BLaER1 treated with 17β-estradiol and CSF1 and Interleukin-3, amounts not matched to agents 10 nM and 100 nM (cell line): ENCODE measurements around the gene GZMA.

Experiments
- H3K27ac ChIP-seq, 11 experiments: shearing (Covaris generic); formaldehyde crosslinking; 2 replicates each; pipeline ENCODE4 v1.8.1; 2022
- H3K27me3 ChIP-seq, 11 experiments: shearing (Covaris generic); formaldehyde crosslinking; 2 replicates each; pipeline ENCODE4 v1.8.1; 2022
- H3K36me3 ChIP-seq, 11 experiments: shearing (Covaris generic); formaldehyde crosslinking; 2 replicates each; pipeline ENCODE4 v1.8.1; 2022
- H3K4me1 ChIP-seq, 10 experiments: shearing (Covaris generic); formaldehyde crosslinking; 2 replicates each; pipeline ENCODE4 v1.8.1; 2022
- H3K4me2 ChIP-seq, 11 experiments: shearing (Covaris generic); formaldehyde crosslinking; 2 replicates each; pipeline ENCODE4 v1.8.1; 2022
- H3K4me3 ChIP-seq, 10 experiments: shearing (Covaris generic); formaldehyde crosslinking; 2 replicates each; pipeline ENCODE4 v1.8.1; 2022
- H3K9ac ChIP-seq, 11 experiments: shearing (Covaris generic); formaldehyde crosslinking; 2 replicates each; pipeline ENCODE4 v1.8.1; 2022
- H3K9me3 ChIP-seq, 11 experiments: shearing (Covaris generic); formaldehyde crosslinking; replicated peaks in 1 of 11; 2 replicates each; pipeline ENCODE4 v1.8.1; 2022
- H4K20me1 ChIP-seq, 11 experiments: shearing (Covaris generic); formaldehyde crosslinking; 2 replicates each; pipeline ENCODE4 v1.8.1; 2022
- Cebpa-rat ChIP-seq, 11 experiments: shearing (Covaris generic); IDR thresholded peaks; 2 replicates each; pipeline ENCODE4 v1.8.1; 2022

The GZMA gene

DNA sequence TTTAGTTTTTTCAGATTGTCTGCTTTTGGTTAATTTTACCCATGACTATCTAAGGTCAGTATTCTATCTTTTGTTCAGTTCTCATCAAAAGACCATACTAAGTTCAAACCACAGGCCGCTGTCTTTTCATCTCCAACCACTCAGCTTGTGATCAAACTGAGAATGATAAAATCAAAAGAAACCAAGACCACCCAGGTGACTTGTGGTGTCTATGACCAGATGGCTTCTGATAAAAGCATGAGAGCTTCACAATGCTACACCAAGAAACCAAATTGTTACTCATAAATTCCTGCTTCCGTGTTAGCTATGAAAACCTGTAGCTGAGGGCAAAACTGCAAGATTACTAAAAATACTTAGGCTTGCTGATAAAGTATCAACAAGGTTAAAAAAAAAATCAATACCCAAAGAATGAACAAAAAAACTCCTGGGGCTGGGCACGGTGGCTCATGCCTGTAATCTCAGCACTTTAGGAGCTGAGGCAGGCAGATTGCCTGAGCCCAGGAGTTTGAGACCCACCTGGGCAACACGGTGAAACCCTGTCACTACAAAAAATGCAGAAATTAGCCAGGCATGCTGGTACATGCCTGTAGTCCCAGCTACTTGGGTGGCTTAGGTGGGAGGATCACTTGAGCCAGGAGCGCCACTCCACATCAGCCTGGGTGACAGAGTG, 31.7 kb downstream of the GZMA start:
- Histone ChIP-seq H4K20me1 (no peaks in the 10 kb centered on the region), H3K9me3 (peaks cover 9 to 19% (median 14%) of the 10 kb centered on the region in 11 experiments; a peak in 20 of 22 replicates), H3K27ac (no peak overlapping the region), H3K9ac (no peak overlapping the region), H3K4me3 (no peak overlapping the region), H3K27me3 (no peaks in the 10 kb centered on the region), H3K4me2 (0 out of 22 replicates have a peak overlapping the region, but pooled peaks of 1 of the 11 experiments have one; percentile 5), H3K4me1 (peaks cover 0 to 12% (median 0%) of the 10 kb centered on the region in 10 experiments; a peak in 4 of 20 replicates), H3K36me3 (no peaks in the 10 kb centered on the region)
- no peak for TF ChIP-seq Cebpa-rat (IDR thresholded peaks at IDR 0.05)

DNA sequence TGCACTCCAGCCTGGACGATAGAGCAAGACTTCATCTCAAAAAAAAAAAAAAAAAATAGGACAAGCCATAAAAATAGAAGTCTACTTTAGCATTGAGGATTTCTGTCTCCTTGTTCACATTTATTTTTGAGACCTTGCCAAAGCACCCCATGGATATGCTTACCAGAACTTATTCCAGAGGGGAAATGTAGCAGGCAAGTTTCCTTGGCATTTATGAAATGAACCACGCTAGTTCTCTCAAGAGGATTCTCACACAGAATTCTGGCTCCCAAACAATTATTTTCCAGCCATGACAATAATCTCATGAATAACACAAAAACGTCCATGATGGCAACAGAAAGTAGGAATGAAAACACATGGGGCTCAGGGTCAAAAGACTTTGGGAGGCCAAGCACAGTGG, 34.1 kb downstream of the GZMA start:
- Histone ChIP-seq H3K9ac (no peak overlapping the region), H3K4me2 (no peak overlapping the region), H3K27ac (no peak overlapping the region), H3K36me3 (no peaks in the 10 kb centered on the region), H3K9me3 (peaks cover 0 to 5% (median 0%) of the 10 kb centered on the region in 11 experiments; a peak in 1 of 22 replicates), H4K20me1 (no peaks in the 10 kb centered on the region), H3K4me3 (no peak overlapping the region), H3K27me3 (no peaks in the 10 kb centered on the region), H3K4me1 (peaks cover 0 to 12% (median 0%) of the 10 kb centered on the region in 10 experiments; a peak in 4 of 20 replicates)
- TF ChIP-seq Cebpa-rat (IDR thresholded peaks at IDR 0.05) = no peak

DNA sequence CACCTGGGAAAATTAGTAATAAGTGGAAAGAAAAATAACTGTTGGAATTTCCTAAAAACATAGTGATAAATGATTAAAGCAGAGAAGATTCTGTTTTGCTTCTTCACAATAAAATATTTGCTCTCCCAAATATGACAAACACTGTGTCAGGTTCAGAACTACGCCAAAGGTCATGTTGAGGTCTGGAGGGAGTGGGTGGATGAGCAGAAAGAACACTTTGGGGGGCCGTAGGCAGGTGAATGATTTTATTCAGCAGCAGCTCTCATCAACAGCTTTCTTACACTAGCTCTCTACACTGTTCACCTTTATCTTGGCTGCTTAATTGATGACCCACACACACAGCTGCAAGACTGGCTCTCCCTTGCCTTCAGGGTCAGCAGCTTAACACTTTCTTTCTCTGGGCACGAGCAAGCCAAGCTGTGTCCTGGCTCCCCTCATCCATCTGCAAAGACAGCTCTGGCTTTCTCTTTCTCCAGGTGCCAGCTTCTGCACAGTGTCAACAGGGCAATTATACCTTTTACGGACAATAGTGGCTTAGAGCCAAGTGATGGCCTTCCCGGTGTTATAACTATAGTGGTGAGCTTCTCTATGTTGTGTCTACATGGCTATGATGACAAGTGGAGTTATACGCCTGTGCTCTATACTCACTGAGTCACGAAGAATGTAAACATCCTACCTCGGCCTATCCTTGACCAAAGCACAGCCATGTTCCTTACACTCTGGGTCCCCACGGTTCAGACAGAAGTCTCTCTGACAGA, 38.6 kb downstream of the GZMA start:
- Histone ChIP-seq H3K36me3 (no peaks in the 10 kb centered on the region), H3K4me1 (peaks cover 0 to 6% (median 3%) of the 10 kb centered on the region in 10 experiments; a peak in 9 of 20 replicates), H3K4me3 (no peak overlapping the region), H4K20me1 (no peaks in the 10 kb centered on the region), H3K4me2 (no peak overlapping the region), H3K9ac (no peak overlapping the region), H3K27ac (no peak overlapping the region), H3K9me3 (no peaks in the 10 kb centered on the region), H3K27me3 (no peaks in the 10 kb centered on the region)
- no peak for TF ChIP-seq Cebpa-rat (IDR thresholded peaks at IDR 0.05)

DNA sequence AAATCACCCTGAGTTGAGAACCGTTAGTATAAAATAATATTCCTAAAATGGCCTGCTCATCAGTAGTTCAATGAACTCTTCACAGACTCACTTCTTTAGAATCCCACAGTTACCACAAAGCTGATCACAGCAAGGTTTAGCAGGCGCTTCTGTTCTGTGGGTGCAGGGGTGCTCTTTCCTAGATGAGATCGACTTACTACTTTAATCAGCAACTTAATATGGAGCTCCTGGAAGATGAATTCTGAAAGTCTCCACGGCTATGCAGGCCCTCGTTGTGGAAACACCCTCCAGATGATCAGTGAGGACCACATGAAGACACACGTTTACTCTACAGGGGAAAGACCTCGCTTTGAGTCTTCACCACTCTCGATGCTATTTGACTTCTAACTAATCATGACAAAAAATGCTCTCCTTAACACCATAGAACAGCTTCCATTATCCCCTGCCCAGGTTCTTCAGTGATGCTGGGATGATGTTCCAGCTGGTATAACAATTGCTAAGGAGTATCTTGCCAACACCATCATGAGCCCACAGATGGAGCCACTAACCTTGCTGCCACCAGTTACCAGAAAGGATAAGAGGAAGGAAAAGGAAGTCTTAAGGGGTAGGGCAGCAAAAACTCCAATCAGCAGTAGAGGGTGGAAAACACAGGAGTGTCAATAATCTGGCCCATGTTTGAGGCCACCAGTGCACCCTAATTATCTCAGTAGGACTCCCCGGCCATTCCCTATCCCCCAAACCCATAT, 39.7 kb downstream of the GZMA start:
- H4K20me1 ChIP-seq = no peaks in the 10 kb centered on the region
- no peak overlapping the region for H3K9ac ChIP-seq
- peaks cover 0 to 12% (median 7%) of the 10 kb centered on the region in 10 experiments; a peak in 10 of 20 replicates for H3K4me1 ChIP-seq
- H3K36me3 ChIP-seq = no peaks in the 10 kb centered on the region
- no peak overlapping the region for H3K4me3 ChIP-seq
- H3K4me2 ChIP-seq = no peak overlapping the region
- no peak for TF ChIP-seq Cebpa-rat (IDR thresholded peaks at IDR 0.05)
- no peak overlapping the region for H3K27ac ChIP-seq
- H3K9me3 ChIP-seq = no peaks in the 10 kb centered on the region
- no peaks in the 10 kb centered on the region for H3K27me3 ChIP-seq

DNA sequence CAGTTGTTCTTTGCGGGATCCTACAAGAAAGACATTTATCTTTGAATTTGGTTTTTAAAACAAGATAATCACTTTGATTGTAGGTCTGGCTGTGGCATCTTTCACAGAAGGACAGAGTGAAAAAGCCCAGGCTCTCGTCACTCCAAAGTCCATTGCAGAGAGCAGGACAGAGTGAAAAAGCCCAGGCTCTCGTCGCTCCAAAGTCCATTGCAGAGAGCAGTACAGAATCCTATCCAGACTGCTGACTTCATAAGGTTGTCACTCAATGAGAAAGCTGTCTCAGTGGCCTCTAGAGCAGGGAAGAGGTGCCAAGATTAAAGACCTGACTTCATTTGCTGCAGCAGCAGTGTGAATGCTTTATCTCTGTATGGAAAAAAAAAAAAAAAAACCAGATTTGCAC, 41.2 kb downstream of the GZMA start:
- H3K4me1 ChIP-seq = peaks cover 0 to 12% (median 9%) of the 10 kb centered on the region in 10 experiments; a peak in 10 of 20 replicates
- no peaks in the 10 kb centered on the region for H3K9me3 ChIP-seq
- H3K9ac ChIP-seq = no peak overlapping the region
- no peak overlapping the region for H3K27ac ChIP-seq
- no peak overlapping the region for H3K4me2 ChIP-seq
- H4K20me1 ChIP-seq = no peaks in the 10 kb centered on the region
- H3K27me3 ChIP-seq = no peaks in the 10 kb centered on the region
- TF ChIP-seq Cebpa-rat (IDR thresholded peaks at IDR 0.05) = no peak
- no peak overlapping the region for H3K4me3 ChIP-seq
- H3K36me3 ChIP-seq = no peaks in the 10 kb centered on the region

DNA sequence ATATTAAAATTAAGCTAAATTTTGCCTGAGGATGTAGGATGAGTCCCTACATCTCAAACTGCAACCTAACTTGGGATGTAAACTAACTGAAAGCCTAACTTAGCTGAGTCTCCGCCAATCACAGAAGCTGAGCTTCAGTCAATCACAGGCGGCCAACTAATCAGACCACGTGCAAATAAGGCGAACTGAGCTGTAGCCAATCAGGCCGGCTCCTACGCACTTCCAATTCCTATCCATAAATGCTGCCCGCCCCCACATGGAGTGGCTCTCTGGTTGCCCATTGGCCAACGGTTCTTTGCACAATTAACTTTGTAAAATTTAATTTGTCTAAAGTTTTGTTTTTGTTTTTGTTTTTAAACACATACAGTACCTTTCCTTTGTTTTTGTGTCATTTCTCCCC, 43.6 kb downstream of the GZMA start:
- Histone ChIP-seq H3K27ac (no peak overlapping the region), H3K4me2 (peak overlapping the region in 8 of 11 experiments; percentile 11 to 44 (median 34); a peak in 7 of 22 replicates), H3K4me1 (peaks cover 0 to 12% (median 9%) of the 10 kb centered on the region in 10 experiments; a peak in 10 of 20 replicates), H3K4me3 (no peak overlapping the region), H4K20me1 (no peaks in the 10 kb centered on the region), H3K9me3 (no peaks in the 10 kb centered on the region), H3K27me3 (no peaks in the 10 kb centered on the region), H3K36me3 (no peaks in the 10 kb centered on the region), H3K9ac (no peak overlapping the region)
- TF ChIP-seq Cebpa-rat (IDR thresholded peaks at IDR 0.05) = no peak

DNA sequence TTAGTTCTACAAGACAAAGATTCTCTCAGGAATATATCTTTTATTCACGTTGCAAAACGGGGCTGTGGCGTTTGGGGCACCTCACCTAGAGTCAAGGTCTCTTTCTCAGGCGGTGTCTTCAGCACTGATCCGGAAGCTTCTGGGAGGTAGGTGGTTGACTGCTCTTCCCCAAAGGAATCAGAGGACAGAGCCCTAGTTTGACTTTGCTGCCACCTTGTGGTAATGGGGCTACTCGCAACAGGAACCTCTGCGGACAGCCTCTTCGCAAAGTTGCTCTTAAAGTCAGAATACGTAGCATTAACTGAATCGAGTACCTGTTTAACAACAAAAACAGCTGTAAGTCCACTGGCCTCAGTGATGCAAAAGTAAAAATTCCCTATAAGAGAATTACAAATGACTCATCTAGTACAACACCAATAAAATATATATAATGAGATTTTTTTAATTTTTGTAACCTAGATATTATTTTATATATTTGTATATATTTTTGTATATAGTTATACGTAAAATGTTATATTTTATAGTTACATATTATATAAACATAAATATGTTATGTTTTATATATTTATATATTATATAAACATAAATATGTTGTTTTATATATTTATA, 44.2 kb downstream of the GZMA start:
- peaks cover 0 to 12% (median 9%) of the 10 kb centered on the region in 10 experiments; a peak in 10 of 20 replicates for H3K4me1 ChIP-seq
- no peak overlapping the region for H3K4me3 ChIP-seq
- no peaks in the 10 kb centered on the region for H3K27me3 ChIP-seq
- no peak for TF ChIP-seq Cebpa-rat (IDR thresholded peaks at IDR 0.05)
- no peaks in the 10 kb centered on the region for H3K36me3 ChIP-seq
- no peak overlapping the region for H3K9ac ChIP-seq
- H3K4me2 ChIP-seq = peak overlapping the region in 8 of 11 experiments; percentile 11 to 44 (median 34); a peak in 9 of 22 replicates
- no peaks in the 10 kb centered on the region for H3K9me3 ChIP-seq
- no peak overlapping the region for H3K27ac ChIP-seq
- H4K20me1 ChIP-seq = no peaks in the 10 kb centered on the region

DNA sequence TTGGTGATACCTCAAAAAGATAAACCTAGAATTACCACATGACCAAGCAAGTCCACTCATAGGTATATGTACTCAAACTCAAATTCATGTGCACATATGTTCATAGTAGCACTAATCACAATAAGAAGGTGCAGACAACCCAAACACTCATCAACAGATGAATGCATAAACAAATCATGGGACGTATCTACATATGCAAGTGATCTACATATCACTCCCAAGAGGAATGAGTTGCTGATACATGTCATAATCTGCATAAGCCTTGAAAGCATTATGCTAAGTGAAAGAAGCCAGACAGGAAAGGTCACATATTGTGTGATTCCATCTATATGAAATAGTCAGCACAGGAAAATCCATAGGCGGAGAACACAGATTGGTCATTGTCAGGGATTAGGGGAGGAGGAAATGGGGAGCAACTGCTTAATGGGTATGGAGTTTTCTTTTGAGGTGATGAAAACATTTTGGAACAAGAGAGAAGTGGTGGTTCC, 46.9 kb downstream of the GZMA start:
- Histone ChIP-seq H3K4me1 (peaks cover 0 to 14% (median 9%) of the 10 kb centered on the region in 10 experiments; a peak in 14 of 20 replicates), H3K9me3 (no peaks in the 10 kb centered on the region), H3K9ac (no peak overlapping the region), H3K4me2 (no peak overlapping the region), H3K4me3 (no peak overlapping the region), H4K20me1 (no peaks in the 10 kb centered on the region), H3K27ac (no peak overlapping the region), H3K27me3 (no peaks in the 10 kb centered on the region; a peak in 1 of 22 replicates), H3K36me3 (no peaks in the 10 kb centered on the region)
- TF ChIP-seq Cebpa-rat (IDR thresholded peaks at IDR 0.05) = no peak
